HG02610 (cell line): ENCODE data around the gene PET117.
"Not testable (repeated sequence)": the region's sequence is repeated elsewhere in the genome, so short reads cannot be mapped to it uniquely, and the experiment has no call there.

Experiments used
- ATAC-seq: cut with Tn5 transposase; IDR thresholded peaks from one replicate; pipeline ENCODE4 v1.9.1; 2021; ENCODE audit warnings: mild to moderate bottlenecking, moderate library complexity; ENCODE audit not compliant: unreplicated experiment

Gene PET117, protein sequence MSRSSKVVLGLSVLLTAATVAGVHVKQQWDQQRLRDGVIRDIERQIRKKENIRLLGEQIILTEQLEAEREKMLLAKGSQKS

DNA sequence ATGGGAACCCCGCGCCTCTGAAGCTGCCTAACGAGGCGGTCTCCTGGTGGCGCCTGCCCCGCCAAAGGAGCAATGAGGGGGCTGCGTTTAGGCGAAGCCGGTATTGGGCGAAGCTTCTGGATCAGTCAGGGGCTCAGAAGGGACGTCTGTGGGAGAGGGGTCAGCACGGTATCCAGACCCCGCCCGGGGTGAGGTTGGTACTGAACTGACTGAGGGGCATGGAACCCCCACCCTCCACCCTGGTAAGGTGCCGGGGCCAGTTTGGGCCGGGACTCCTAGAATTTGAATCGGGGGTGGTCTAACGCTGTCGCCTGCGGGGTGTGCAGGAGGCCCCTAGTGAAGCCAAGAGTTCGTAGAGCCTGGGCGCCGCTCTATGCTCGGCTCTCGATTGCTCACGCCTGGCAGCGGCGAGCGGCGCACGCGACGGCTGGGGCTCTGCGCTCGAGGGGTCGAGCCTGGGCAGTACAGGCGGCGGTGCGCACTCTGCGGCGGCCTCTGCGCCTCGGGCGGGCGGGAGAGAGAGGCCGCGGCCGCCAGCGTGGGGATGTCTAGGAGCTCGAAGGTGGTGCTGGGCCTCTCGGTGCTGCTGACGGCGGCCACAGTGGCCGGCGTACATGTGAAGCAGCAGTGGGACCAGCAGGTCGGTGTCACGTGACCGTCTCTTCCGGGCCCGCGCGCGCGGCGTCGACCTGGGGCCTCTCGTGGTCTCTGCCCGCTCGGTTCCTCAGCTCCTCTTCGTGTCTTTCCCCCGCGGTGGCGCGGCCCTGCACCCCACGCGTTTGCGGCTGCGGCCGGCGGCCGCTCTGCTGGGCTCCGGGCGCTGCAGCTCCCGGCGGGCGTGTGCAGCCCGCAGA lies at the start of gene PET117, which contains the start of gene KAT14:
Gene PET117, plus strand, starts transcription at position 452 of the 854 bp plus-strand sequence. Its CDS starts 93 bp downstream, at position 545.
Gene KAT14, plus strand, starts transcription at position 452 of the 854 bp plus-strand sequence. CDS start 4,798 bp downstream, outside the sequence.
- peak; percentile 85 for ATAC-seq

DNA sequence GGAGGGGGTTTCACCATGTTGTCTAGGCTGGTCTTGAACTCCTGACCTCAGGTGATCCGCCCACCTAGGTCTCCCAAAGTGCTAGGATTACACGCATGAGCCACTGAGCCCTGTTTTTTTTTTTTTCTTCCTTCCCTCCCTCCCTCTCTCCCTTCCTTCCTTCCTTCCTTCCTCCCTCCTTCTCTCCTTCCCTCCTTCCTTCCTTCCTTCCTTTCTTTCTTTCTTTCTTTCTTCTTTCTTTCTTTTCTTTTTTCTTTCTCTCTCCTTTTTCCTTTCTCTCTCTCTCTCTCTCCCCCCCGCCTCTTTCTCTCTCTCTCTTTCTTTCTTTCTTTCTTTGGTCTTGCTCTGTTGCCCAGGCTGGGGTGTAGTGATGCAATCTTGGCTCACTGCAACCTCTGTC lies 49.4 kb upstream of the PET117 start:
- ATAC-seq: not testable (repeated sequence)

DNA sequence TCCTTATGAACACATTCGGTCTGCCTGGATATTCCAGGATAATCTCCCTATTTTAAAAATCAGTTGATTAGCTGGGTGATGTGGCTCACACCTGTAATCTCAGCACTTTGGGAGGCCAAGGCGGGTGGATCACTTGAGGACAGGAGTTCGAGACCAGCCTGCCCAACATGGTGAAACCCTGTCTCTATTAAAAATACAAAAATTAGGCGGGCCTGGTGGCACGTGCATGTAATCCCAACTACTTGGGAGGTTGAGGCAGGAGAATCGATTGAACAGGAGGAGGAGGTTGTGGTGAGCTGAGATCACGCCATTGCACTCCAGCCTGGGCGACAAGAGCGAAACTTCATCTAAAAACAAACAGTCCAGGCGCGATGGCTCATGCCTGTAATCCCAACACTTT lies 48.8 kb upstream of the PET117 start:
- not testable (repeated sequence) for ATAC-seq

GRCh38 chr20:18090044-18090443 lies 47.6 kb upstream of the PET117 start:
- ATAC-seq: no peak

GRCh38 chr20:18090477-18090876 lies 47.2 kb upstream of the PET117 start:
- ATAC-seq: no peak

DNA sequence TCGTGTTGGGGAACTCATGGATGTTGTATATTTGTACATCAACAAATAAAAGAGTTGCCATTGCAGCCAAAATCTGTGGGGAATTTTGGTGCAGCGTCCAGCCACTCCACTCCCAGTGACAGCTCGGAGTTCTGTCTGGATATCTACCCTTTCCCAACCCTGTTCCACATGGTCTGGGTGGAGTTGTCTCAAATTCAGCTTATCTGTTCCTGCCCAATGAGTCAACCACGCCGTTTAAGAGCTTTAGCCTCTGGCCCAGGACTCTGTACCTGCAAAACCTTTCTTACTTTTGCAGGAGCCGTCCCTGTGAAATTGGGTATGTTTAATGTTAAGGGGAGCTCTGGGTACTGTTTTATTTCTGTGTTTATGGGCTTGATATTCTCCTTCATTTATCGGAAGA lies 46.0 kb upstream of the PET117 start:
- no peak for ATAC-seq

GRCh38 chr20:18092890-18093289 lies 44.8 kb upstream of the PET117 start:
- ATAC-seq: no peak

DNA sequence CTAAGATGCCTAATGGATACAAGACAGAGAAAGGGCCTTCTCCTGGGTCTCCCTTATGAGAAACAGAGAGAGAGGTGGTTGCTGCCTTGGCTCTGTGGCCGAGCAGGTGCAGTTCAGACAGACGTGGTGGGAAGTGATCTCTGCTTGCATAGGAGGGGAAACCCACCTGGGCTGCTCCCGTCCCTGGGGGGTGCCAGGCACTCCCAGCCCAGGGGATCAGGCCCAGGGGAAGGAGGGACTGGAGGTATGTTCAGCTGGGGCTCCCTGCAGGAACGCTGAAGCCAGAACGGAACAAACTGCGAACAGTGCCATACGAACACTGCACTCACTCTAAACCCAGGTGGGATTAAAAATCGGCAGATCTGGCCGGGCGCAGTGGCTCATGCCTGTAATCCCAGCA lies 44.3 kb upstream of the PET117 start:
- no peak for ATAC-seq

GRCh38 chr20:18094191-18094590 lies 43.5 kb upstream of the PET117 start:
- no peak for ATAC-seq

- ATAC-seq: not testable (repeated sequence)
These were observed 37.1 kb upstream of the PET117 start for GRCh38 chr20:18100569-18100968.

DNA sequence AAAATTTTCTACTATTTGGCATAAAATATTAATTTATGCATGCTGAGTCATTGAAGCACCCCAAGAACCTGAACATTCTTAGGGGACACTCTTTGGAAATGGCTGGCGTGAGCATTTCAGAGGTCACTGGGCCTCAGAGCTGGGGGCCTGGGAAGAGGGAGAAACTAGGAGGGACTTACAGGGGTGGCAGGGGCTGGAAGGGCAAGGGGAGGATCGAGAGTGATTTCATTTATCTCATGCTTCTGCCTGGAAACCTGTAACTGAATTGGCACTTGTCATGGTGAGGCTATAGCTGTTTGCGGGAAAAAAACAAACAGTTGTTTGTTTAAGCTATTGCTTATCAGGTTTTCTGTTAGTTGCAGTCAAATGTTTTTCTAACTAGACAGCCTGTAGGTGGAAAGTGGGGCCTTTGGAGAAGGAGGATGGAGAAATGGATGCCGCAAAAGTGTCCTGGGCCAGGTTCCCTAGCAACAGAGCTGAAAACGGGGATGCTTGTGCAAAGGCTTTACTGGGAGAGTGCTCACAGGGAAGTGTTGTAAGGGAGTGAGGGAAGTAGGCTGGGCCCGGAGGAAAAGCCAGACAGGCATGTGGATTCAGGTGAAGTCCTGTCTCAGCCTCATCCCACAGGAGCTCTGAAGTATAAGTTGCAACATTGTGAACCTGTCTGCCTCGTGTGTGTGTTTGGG lies 36.4 kb upstream of the PET117 start:
- ATAC-seq: no peak

GRCh38 chr20:18103497-18103896 lies 34.2 kb upstream of the PET117 start:
- ATAC-seq: no peak

DNA sequence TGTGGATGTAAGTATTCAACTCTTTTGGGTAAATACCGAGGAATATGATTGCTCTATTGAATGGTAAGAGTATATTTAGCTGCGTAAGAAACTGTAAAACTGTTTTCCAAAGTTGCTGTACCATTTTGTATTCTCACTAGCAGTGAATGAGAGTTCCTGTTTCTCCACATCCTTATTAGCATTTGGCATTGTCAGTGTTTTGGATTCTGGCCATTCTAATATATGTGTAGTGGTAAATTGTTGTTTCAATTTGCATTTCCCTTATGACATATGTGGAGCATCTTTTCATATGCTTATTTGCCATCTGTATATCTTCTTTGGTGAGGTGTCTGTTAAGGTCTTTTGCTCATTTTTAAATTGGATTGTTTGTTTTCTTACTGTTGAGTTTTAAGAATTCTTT lies 29.3 kb upstream of the PET117 start:
- ATAC-seq: no peak

GRCh38 chr20:18128574-18128973 lies 9.1 kb upstream of the PET117 start:
- ATAC-seq: not testable (repeated sequence)

- ATAC-seq: no peak
These were observed 5.0 kb upstream of the PET117 start for GRCh38 chr20:18132663-18133062.

DNA sequence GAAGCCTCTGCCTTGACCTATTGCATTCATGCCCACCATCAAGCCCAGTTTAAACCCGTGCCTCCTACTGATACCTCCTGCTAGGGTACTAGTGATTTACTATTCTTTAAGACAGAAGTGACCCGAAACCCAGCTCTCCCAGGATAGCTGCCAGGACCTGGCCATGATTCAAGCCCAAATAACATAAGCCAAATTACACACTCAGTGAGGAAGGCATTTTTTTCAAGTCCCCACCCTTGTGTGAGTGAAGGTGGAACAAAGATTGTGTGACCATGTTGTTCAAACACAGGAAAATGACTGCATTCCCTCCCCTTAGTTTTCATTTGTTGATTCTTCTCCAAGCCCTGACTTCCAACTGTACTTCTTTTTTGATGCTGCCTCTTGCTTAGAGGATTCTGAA lies 3.7 kb upstream of the PET117 start:
- no peak for ATAC-seq

DNA sequence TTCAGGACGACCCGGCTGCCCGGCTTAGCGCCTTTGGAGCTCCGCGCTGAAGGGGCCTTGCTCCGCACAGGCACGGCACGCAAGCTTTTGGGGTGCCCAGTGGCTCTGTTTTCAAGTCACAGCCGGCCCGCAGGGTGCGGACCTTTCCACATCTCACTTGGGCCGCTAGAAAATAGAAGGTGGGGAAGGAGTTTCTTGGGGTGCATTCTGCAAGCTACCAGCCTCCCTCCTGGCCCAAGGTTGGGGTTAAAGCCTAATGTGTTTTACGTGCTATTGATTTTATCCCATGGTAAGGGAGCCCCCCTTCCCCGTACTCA lies 561 bp downstream of the PET117 start:
- ATAC-seq: no peak

DNA sequence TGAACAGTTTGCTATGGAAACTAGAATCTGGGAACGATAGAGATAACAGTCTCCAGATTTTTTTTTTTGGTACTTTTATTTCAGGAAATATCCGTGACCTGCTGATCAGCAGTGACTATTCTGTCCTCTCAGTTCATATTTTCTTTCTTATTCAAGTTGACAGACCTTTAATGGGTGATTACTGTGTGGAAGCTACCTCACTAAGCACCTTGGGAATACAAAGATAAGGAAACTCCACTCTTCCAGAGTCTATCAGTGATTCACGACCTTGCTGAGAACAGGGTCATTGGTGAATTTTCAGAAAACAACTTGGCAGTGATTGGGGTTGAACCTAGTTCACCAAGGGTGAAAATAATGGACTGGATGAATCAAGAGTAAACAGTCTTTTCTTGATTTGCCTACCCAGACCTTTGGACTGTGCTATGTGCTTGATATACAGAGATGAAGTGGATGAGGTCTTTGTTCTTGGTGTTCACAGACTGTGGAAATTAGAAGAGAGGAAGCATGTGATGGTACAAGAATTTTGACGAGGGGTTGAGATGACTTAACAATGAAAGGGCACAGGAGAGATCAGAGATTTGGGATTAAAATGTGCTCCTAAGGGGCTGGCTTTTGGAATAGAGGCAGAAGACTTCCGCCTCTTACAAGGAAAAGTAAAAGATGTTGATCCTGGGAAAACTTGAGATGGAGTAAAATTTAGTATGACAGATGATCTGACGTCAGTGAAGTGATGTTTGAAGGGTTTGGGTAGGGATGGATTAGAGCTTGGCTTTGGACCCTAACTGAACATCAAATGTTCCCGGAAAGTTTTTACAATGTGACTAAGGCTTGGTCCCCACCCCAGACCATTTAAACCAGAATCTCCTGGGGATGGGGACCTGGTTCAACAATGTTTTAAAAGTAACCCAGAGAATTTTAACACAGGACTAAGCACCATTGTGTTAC lies 1.2 kb downstream of the PET117 start:
- no peak for ATAC-seq

DNA sequence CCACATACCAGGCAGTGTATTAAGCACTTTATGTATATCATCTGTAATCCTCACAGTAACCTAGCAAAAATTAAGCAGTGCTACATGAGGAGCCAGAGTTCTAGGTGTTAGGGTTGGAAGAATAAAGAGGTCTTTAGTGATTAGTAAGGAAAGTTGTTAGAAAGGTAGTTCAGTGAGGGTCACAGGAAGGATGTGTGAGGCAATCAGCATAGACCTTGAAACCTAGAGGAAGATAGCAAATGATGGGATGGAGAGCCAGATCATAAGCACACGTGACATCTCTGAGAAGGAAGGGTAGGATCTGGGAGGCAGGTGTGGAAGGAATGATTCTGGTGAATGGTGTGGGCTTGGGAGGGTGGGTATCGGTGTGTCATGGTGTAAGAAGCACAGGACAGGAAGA lies 2.2 kb downstream of the PET117 start:
- no peak for ATAC-seq

GRCh38 chr20:18144541-18145099 lies 7.0 kb downstream of the PET117 start:
- no peak for ATAC-seq

DNA sequence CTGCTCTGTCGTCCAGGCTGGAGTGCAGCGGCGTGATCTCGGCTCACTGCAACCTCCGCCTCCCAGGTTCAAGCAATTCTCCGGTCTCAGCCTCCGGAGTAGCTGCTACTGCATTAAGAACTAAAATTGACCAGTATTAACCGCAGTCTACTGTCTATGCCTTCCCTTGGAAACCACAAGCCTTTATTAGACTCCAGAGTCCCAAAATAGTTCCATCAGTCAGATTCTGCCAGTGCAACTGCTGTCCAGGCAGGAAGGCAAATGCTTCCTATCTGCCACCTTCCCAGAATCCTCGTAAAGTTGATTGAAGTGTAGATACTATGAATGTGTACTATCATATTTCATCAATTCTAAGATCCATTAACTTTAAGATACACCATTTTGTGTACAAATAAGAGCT lies 16.7 kb downstream of the PET117 start:
- ATAC-seq: no peak
